Fibroblast of skin of back (primary cell): Measurements from ENCODE around the gene ZNF492. TPM values are rescaled to one million over a fixed set of nuclear protein-coding genes. Genes with fewer than 3 reads are reported as not detected.
"Not testable (repeated sequence)": the region's sequence is repeated elsewhere in the genome, so short reads cannot be mapped to it uniquely, and the experiment has no call there.

Source experiments
- DNase-seq: peaks from one replicate; pipeline ENCODE4 v3.0.0-alpha.2; 2013
- polyA plus RNA-seq, 2 experiments: library from polyadenylated mRNA; unstranded; fragments of 120-200 nt; gene quantifications; one replicate each; pipeline ENCODE4 v1.2.1, GENCODE V29; 2013; ENCODE audit not compliant: insufficient read length in 2 of 2

ZNF492 gene
- 0.67 TPM for polyA plus RNA-seq (2013, experiment 1 of 2; ENCODE audit: insufficient read length)
- polyA plus RNA-seq (2013, experiment 2 of 2; ENCODE audit: insufficient read length) = 0.19 TPM

- DNase-seq = peak; percentile 95
These were observed at the start of gene ZNF492 for GRCh38 chr19:22633706-22634449. Gene ZNF492 (plus strand): TSS chr19:22634324. CDS start chr19:22653400, 19,076 bp downstream.

- DNase-seq = no peak
These were observed 38.7 kb upstream of the ZNF492 start for GRCh38 chr19:22595422-22595821.

GRCh38 chr19:22595918-22596341 is 38.2 kb upstream of the ZNF492 start:
- DNase-seq = no peak

- no peak for DNase-seq
These were observed 33.2 kb upstream of the ZNF492 start for GRCh38 chr19:22600690-22601648.

GRCh38 chr19:22601906-22602630 is 32.1 kb upstream of the ZNF492 start:
- no peak for DNase-seq

GRCh38 chr19:22602631-22603272 is 31.4 kb upstream of the ZNF492 start:
- DNase-seq = no peak

- no peak for DNase-seq
These were observed 30.3 kb upstream of the ZNF492 start for GRCh38 chr19:22603518-22604440.

GRCh38 chr19:22604571-22605274 is 29.4 kb upstream of the ZNF492 start:
- DNase-seq = no peak

GRCh38 chr19:22605275-22606211 is 28.6 kb upstream of the ZNF492 start:
- DNase-seq = no peak

- DNase-seq = no peak
These were observed 27.9 kb upstream of the ZNF492 start for GRCh38 chr19:22606212-22606553.

- DNase-seq = no peak
These were observed 27.0 kb upstream of the ZNF492 start for GRCh38 chr19:22606954-22607652.

- DNase-seq = no peak
These were observed 26.3 kb upstream of the ZNF492 start for GRCh38 chr19:22607653-22608430.

- no peak for DNase-seq
These were observed 25.7 kb upstream of the ZNF492 start for GRCh38 chr19:22608441-22608840.

- no peak for DNase-seq
These were observed 24.5 kb upstream of the ZNF492 start for GRCh38 chr19:22609630-22610029.

- DNase-seq = no peak
These were observed 24.0 kb upstream of the ZNF492 start for GRCh38 chr19:22610121-22610520.

GRCh38 chr19:22612316-22612715 is 21.8 kb upstream of the ZNF492 start:
- no peak for DNase-seq

GRCh38 chr19:22616659-22617058 is 17.5 kb upstream of the ZNF492 start:
- no peak for DNase-seq

- not testable (repeated sequence) for DNase-seq
These were observed 16.9 kb upstream of the ZNF492 start for GRCh38 chr19:22617181-22617580.
